ENCODE data around the gene MORN1. TPM values are rescaled to one million over a fixed set of nuclear protein-coding genes. Genes with fewer than 3 reads are reported as not detected.

Gene MORN1
- polyA plus RNA-seq, 2 donors, result 3.0 to 5.8 TPM

DNA sequence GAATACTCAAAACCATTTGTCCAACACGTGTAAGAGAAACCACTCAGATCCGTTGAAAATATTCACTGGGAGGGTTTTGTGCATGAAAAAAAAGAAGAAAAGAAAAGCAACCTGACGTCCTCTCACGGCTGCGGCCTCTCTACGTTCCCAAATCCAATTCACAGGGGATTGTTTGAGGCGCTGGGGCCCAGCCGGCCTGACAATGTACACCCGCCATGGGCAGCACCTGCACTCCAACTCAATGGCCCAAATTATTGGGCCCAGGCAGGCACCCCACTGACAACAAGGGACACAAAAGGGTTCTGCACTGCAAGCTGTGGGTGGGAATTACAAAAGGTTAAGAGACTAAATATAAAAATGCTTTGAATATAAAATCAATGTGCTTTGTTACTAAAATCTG, 41.5 kb downstream of the MORN1 start:
- H3K27me3 ChIP-seq (ENCODE audit: control insufficient read depth in 1 of 2, insufficient read depth in 2 of 2, low read length in 2 of 2), result no peaks in the 10 kb centered on the region
- H3K27ac ChIP-seq (ENCODE audit: low read depth in 2 of 2, low read length in 1 of 2), result no peak overlapping the region
- no peaks in the 10 kb centered on the region for H3K36me3 ChIP-seq (ENCODE audit: control insufficient read depth in 2 of 2, insufficient read depth in 2 of 2, low read length in 1 of 2)
- 84 to 86% methylated on average over 9 of the region's 9 CpGs for WGBS, 2 donors
- H3K9me3 ChIP-seq (ENCODE audit: control insufficient read depth in 2 of 2, insufficient read depth in 1 of 2, low read depth in 1 of 2, low read length in 1 of 2), result no peaks in the 10 kb centered on the region
- H3K4me3 ChIP-seq (ENCODE audit: low read depth in 1 of 2, low read length in 2 of 2), result no peak overlapping the region
- H3K4me1 ChIP-seq (ENCODE audit: control insufficient read depth in 2 of 2, insufficient read depth in 2 of 2, low read length in 1 of 2), result peaks cover 3 to 13% of the 10 kb centered on the region in 2 donors

DNA sequence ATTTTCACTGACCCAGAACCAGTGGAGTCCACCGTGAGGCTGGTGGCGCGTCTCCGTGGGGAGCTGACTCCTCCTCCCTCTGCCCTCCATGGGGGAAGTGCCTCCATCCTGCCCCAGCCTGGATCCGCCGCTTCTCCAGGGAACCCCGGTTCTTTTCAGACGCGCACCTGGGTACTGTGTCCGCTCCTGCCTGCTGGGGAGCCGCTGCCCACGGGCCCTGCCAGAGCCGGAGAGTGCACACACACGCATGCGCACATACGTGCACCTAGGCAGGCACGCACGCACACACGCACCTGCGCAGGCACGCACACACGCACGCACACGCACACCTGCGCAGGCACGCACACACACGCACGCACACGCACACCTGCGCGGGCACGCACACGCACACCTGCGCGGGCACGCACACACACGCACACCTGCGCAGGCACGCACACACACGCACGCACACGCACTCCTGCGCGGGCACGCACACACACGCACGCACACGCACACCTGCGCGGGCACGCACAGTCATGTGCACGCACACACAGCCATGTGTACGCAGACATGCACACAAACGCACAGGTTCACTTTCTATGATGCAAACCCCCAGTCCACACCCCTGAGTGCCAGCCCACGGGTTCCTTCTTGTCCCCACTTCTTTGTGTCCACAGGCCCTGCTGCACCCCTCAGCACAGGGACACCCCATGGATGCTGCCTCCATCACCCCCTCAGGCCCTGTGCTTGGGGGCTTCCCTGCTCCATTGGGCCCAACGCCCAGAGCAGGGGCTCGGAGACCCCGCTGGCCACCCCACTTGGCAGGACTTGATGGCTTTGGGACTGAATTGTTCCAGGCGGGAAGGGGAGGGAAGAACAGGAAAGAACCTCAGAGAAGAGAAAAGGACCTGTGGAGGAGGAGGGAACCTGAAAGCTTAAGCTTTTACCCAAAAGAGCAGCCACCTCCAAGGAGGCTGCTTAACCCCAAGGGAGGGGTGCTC, 42.7 kb downstream of the MORN1 start:
- H3K27ac ChIP-seq (ENCODE audit: low read depth in 2 of 2, low read length in 1 of 2), result no peak overlapping the region
- no peaks in the 10 kb centered on the region for H3K9me3 ChIP-seq (ENCODE audit: control insufficient read depth in 2 of 2, insufficient read depth in 1 of 2, low read depth in 1 of 2, low read length in 1 of 2)
- H3K27me3 ChIP-seq (ENCODE audit: control insufficient read depth in 1 of 2, insufficient read depth in 2 of 2, low read length in 2 of 2), result no peaks in the 10 kb centered on the region
- H3K4me1 ChIP-seq (ENCODE audit: control insufficient read depth in 2 of 2, insufficient read depth in 2 of 2, low read length in 1 of 2), result peaks cover 3 to 18% of the 10 kb centered on the region in 2 donors
- H3K4me3 ChIP-seq (ENCODE audit: low read depth in 1 of 2, low read length in 2 of 2), result no peak overlapping the region
- H3K36me3 ChIP-seq (ENCODE audit: control insufficient read depth in 2 of 2, insufficient read depth in 2 of 2, low read length in 1 of 2), result no peaks in the 10 kb centered on the region
- 89 to 94% methylated on average over 58 to 59 of the region's 59 CpGs for WGBS, 2 donors

DNA sequence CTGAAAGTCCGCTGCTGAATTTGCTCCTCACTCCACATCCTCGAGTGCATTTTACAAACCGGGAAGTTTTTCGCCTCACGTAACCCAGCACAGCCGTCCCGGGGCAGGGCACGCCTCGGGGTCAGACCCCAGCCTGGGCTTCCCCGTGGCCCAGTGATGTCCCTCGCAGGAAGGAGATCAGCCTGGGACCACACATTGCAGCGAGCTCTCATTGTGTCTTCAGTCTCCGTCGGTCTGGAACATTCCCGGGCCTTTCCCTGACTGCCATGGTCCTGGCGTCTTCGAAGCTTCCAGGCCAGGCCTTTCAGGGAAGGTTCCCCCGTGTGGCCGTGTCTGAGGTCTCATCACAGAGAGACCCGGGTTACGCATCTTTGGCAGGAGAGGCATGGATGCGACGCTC, 43.5 kb downstream of the MORN1 start:
- 82 to 88% methylated on average over 23 of the region's 23 CpGs for WGBS, 2 donors
- no peaks in the 10 kb centered on the region for H3K36me3 ChIP-seq (ENCODE audit: control insufficient read depth in 2 of 2, insufficient read depth in 2 of 2, low read length in 1 of 2)

DNA sequence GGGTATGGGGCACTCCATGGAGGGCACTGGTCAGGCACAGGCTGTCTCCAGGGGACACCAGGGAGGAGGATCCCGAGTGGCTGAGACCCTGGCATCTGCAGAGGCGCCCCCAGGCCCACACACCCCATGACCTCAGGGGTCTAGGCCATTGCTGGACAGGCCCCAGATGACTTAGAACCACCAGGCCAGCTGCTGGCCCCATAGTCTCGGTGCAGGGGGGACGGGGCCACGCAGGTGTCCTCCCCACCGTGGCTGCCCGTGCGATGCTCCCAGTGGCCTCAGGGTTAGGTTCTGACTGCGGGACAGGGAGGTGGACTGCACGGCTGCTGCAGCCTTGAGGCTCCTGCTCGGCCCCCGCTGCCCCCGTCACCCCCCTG, 44.0 kb downstream of the MORN1 start:
- Histone ChIP-seq H3K9me3 (ENCODE audit: control insufficient read depth in 2 of 2, insufficient read depth in 1 of 2, low read depth in 1 of 2, low read length in 1 of 2) (no peaks in the 10 kb centered on the region), H3K36me3 (ENCODE audit: control insufficient read depth in 2 of 2, insufficient read depth in 2 of 2, low read length in 1 of 2) (no peaks in the 10 kb centered on the region), H3K27me3 (ENCODE audit: control insufficient read depth in 1 of 2, insufficient read depth in 2 of 2, low read length in 2 of 2) (no peaks in the 10 kb centered on the region), H3K27ac (ENCODE audit: low read depth in 2 of 2, low read length in 1 of 2) (no peak overlapping the region), H3K4me1 (ENCODE audit: control insufficient read depth in 2 of 2, insufficient read depth in 2 of 2, low read length in 1 of 2) (peaks cover 3 to 8% of the 10 kb centered on the region in 2 donors), H3K4me3 (ENCODE audit: low read depth in 1 of 2, low read length in 2 of 2) (no peak overlapping the region)
- WGBS, 2 donors, result 94% methylated on average over 7 to 13 of the region's 13 CpGs

More for the DNA sequence above, 43.5 kb downstream of the MORN1 start:
- H3K27ac ChIP-seq (ENCODE audit: low read depth in 2 of 2, low read length in 1 of 2), result no peak overlapping the region
- H3K27me3 ChIP-seq (ENCODE audit: control insufficient read depth in 1 of 2, insufficient read depth in 2 of 2, low read length in 2 of 2), result no peaks in the 10 kb centered on the region
- H3K4me3 ChIP-seq (ENCODE audit: low read depth in 1 of 2, low read length in 2 of 2), result no peak overlapping the region
- peaks cover 3 to 13% of the 10 kb centered on the region in 2 donors for H3K4me1 ChIP-seq (ENCODE audit: control insufficient read depth in 2 of 2, insufficient read depth in 2 of 2, low read length in 1 of 2)
- H3K9me3 ChIP-seq (ENCODE audit: control insufficient read depth in 2 of 2, insufficient read depth in 1 of 2, low read depth in 1 of 2, low read length in 1 of 2), result no peaks in the 10 kb centered on the region

DNA sequence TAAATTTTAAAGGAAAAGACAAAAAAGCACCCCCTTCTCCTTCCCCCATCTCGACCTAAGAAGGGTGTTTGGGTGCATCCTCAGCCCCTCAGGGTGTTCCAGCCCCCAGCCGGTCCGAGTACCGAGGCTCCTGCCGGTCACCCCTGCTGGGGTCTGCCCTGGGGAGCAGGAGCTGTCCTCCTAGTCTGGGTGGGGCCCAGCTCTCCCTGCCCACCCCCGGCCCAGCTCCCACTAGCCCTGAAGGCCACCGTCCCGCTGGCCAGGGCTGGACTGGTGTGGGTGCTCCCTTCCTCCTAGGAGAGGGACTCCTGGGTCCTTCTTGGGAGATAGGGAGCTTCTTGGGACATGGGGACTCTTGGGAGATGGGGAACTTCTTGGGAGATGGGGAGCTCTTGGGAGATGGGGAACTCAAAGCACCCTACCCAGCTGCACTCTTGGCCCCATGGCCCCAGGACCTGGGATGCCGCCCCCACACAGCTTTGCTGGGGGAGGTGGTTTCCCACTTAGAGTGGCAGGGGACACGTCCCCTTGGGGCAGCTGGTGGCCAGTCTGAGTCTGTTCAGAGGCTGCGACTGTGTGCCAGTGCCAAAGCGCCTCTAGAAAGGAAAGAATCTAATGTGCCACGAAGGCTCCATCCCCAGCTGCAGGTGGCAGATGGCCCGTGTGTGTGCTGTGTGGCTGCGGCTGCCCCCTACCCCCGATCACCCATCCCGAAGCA, 44.5 kb downstream of the MORN1 start:
- H3K27ac ChIP-seq (ENCODE audit: low read depth in 2 of 2, low read length in 1 of 2), result no peak overlapping the region
- H3K4me3 ChIP-seq (ENCODE audit: low read depth in 1 of 2, low read length in 2 of 2), result no peak overlapping the region
- peaks cover 3 to 5% of the 10 kb centered on the region in 2 donors for H3K4me1 ChIP-seq (ENCODE audit: control insufficient read depth in 2 of 2, insufficient read depth in 2 of 2, low read length in 1 of 2)
- H3K27me3 ChIP-seq (ENCODE audit: control insufficient read depth in 1 of 2, insufficient read depth in 2 of 2, low read length in 2 of 2), result no peaks in the 10 kb centered on the region
- 83 to 90% methylated on average over 17 of the region's 17 CpGs for WGBS, 2 donors
- no peaks in the 10 kb centered on the region for H3K36me3 ChIP-seq (ENCODE audit: control insufficient read depth in 2 of 2, insufficient read depth in 2 of 2, low read length in 1 of 2)
- H3K9me3 ChIP-seq (ENCODE audit: control insufficient read depth in 2 of 2, insufficient read depth in 1 of 2, low read depth in 1 of 2, low read length in 1 of 2), result no peaks in the 10 kb centered on the region

DNA sequence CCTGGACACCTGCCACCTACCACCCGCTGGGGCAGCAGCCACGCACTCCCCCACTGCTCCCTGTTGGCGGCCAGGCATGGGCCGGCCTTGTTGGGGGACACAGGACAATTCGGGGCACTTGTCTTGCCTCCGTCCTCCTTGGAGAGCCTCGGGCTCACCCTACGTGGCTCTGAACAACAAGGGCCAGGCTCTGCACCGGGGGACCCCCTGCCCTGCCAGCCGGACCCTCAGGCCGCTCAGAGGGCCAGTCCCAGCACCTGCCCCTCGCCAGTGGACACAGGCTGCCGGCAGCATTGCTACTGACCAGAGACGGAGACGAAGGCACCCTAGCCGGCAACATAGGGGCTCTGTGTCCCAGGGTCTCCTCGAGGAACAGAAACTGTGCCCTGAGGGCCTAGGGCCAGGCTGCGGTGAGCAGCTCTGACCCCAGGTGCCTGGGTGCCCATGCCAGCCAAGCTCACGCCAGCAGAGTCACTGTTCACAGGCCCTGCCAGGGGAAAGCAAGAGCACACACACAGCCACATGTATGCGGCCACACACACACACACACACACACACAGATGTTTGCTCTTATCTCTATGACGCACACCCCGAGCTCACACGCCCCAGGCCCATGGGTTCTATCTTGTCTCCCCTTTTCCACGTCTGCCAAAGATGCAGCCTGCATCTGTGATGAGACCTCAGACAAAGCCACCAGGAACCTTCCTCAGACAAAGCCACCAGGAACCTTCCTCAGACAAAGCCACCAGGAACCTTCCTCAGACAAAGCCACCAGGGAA, 45.9 kb downstream of the MORN1 start:
- no peak overlapping the region for H3K4me3 ChIP-seq (ENCODE audit: low read depth in 1 of 2, low read length in 2 of 2)
- H3K27me3 ChIP-seq (ENCODE audit: control insufficient read depth in 1 of 2, insufficient read depth in 2 of 2, low read length in 2 of 2), result no peaks in the 10 kb centered on the region
- 82 to 87% methylated on average over 24 of the region's 24 CpGs for WGBS, 2 donors
- no peak overlapping the region for H3K27ac ChIP-seq (ENCODE audit: low read depth in 2 of 2, low read length in 1 of 2)
- no peaks in the 10 kb centered on the region for H3K36me3 ChIP-seq (ENCODE audit: control insufficient read depth in 2 of 2, insufficient read depth in 2 of 2, low read length in 1 of 2)
- no peaks in the 10 kb centered on the region for H3K9me3 ChIP-seq (ENCODE audit: control insufficient read depth in 2 of 2, insufficient read depth in 1 of 2, low read depth in 1 of 2, low read length in 1 of 2)
- peaks cover 3 to 5% of the 10 kb centered on the region in 2 donors for H3K4me1 ChIP-seq (ENCODE audit: control insufficient read depth in 2 of 2, insufficient read depth in 2 of 2, low read length in 1 of 2)

DNA sequence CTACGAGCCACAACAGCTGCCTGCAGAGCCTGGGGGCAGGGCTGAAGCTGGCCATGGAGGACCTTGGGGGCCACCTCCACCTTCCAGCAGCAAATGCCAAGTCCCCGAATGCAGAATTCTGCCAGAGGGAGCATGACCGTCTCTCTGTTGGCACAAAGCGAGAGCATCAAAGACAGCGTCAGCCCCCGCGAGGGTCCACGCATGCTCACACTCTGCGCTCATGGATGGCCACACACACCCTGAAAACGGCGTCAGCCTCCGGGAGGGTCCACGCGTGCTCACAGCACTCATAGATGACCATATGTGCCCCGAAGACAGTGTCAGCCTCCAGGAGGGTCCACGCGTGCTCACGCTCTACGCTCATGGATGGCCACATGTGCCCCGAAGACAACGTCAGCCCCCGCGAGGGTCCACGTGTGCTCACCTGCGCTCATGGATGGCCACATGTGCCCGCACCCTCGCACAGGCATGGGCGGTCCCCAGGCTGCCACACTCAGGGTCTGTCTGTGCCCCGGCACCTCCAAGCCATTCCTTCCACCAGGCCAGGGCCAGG, 46.5 kb downstream of the MORN1 start:
- 83 to 89% methylated on average over 28 to 29 of the region's 29 CpGs for WGBS, 2 donors

DNA sequence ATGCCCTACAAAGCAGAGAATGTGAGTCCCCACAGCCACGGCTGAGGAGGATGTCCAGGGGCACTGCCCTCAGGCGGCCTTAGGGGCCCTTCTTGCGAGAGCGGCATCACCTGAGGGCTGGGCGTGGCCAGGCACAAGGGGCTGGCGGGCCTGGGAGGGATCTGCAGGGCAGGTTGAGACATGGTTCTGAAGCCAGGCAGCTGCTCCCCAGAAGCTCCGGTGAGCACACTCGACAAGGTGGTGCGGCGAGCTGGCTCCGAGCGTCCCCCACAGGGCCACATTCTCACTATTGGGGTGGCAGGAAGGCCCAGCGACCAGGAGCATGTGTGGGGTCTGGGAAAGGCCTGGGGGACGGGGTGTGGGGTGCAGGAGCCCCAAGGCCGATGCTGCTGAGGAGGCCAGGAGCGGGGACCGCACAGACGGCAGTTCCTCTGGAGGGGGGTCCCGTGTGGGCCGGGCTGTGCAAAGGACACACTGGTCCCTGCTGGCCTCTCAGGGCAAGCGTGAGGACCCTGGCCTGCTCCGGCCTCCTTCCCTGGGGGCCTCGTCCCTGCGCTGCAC, 47.2 kb downstream of the MORN1 start:
- H3K4me1 ChIP-seq (ENCODE audit: control insufficient read depth in 2 of 2, insufficient read depth in 2 of 2, low read length in 1 of 2), result peaks cover 3 to 5% of the 10 kb centered on the region in 2 donors
- no peak overlapping the region for H3K4me3 ChIP-seq (ENCODE audit: low read depth in 1 of 2, low read length in 2 of 2)
- H3K27ac ChIP-seq (ENCODE audit: low read depth in 2 of 2, low read length in 1 of 2), result no peak overlapping the region
- H3K9me3 ChIP-seq (ENCODE audit: control insufficient read depth in 2 of 2, insufficient read depth in 1 of 2, low read depth in 1 of 2, low read length in 1 of 2), result no peaks in the 10 kb centered on the region
- 58 to 80% methylated on average over 24 of the region's 24 CpGs for WGBS, 2 donors
- no peaks in the 10 kb centered on the region for H3K27me3 ChIP-seq (ENCODE audit: control insufficient read depth in 1 of 2, insufficient read depth in 2 of 2, low read length in 2 of 2)
- no peaks in the 10 kb centered on the region for H3K36me3 ChIP-seq (ENCODE audit: control insufficient read depth in 2 of 2, insufficient read depth in 2 of 2, low read length in 1 of 2)

More for the DNA sequence above, 46.5 kb downstream of the MORN1 start:
- no peak overlapping the region for H3K27ac ChIP-seq (ENCODE audit: low read depth in 2 of 2, low read length in 1 of 2)
- H3K4me3 ChIP-seq (ENCODE audit: low read depth in 1 of 2, low read length in 2 of 2), result no peak overlapping the region
- H3K36me3 ChIP-seq (ENCODE audit: control insufficient read depth in 2 of 2, insufficient read depth in 2 of 2, low read length in 1 of 2), result no peaks in the 10 kb centered on the region
- no peaks in the 10 kb centered on the region for H3K9me3 ChIP-seq (ENCODE audit: control insufficient read depth in 2 of 2, insufficient read depth in 1 of 2, low read depth in 1 of 2, low read length in 1 of 2)
- H3K27me3 ChIP-seq (ENCODE audit: control insufficient read depth in 1 of 2, insufficient read depth in 2 of 2, low read length in 2 of 2), result no peaks in the 10 kb centered on the region
- peaks cover 3 to 5% of the 10 kb centered on the region in 2 donors for H3K4me1 ChIP-seq (ENCODE audit: control insufficient read depth in 2 of 2, insufficient read depth in 2 of 2, low read length in 1 of 2)

Measured in esophagus (tissue), 2 donors.